Loucy (cell line): ENCODE measurements around the gene LIPJ.

Source experiments
- CTCF ChIP-seq: fragments of 200-600 bp; sonication (generic); conservative IDR thresholded peaks from 2 replicates; pipeline ENCODE4 v1.5.1; 2014; ENCODE audit warnings: mild to moderate bottlenecking, antibody characterized with exemption, low read length
- EZH2phosphoT487 ChIP-seq: fragments of 200-600 bp; IDR thresholded peaks from 2 replicates; pipeline ENCODE4 v1.6.1; 2018; ENCODE audit warnings: antibody characterized with exemption, mild to moderate bottlenecking, moderate library complexity, borderline replicate concordance

GRCh38 chr10:88557658-88558057, 28.9 kb upstream of the LIPJ start:
- TF ChIP-seq CTCF (no peak), EZH2phosphoT487 (no peak)
